Gastrocnemius medialis (tissue), 4 donors: ENCODE measurements around the gene UCKL1. TPM values are rescaled to one million over a fixed set of nuclear protein-coding genes. Genes with fewer than 3 reads are reported as not detected.

Source experiments
- ATAC-seq, 2 donors: fragments of 150-250 bp; one replicate each; pipeline ENCODE4 v1.9.1; 2016
- DNase-seq, 2 donors: peaks; one replicate each; pipeline ENCODE4 v3.0.0-alpha.2; 2019
- H3K27ac ChIP-seq, 4 donors: fragments of 200-600 bp; sonication (generic); 1 replicate in 1 of 4; 2 replicates in 3 of 4; pipeline ENCODE4 v1.5.1; 2016 to 2018; ENCODE audit warnings: mild to moderate bottlenecking in 2 of 4, moderate library complexity in 1 of 4
- H3K27me3 ChIP-seq, 3 donors: fragments of 200-600 bp; sonication (generic) in 2 of 3; 1 replicate in 1 of 3; 2 replicates in 2 of 3; pipeline versions ENCODE4 v1.5.1 to v1.6.0; 2016 to 2019; ENCODE audit warnings: mild to moderate bottlenecking in 1 of 3, moderate library complexity in 1 of 3
- H3K36me3 ChIP-seq, 2 donors: fragments of 200-600 bp; sonication (generic) in 1 of 2; one replicate each; pipeline ENCODE4 v1.5.1; 2017 to 2018
- H3K4me1 ChIP-seq, 2 donors: fragments of 200-600 bp; sonication (generic) in 1 of 2; one replicate each; pipeline ENCODE4 v1.5.1; 2016 to 2017; ENCODE audit warnings: mild to moderate bottlenecking in 2 of 2
- H3K4me3 ChIP-seq, 4 donors: fragments of 200-600 bp; sonication (generic) in 3 of 4; 1 replicate in 1 of 4; 2 replicates in 3 of 4; pipeline ENCODE4 v1.5.1; 2016 to 2019; ENCODE audit warnings: mild to moderate bottlenecking in 2 of 4
- H3K9me3 ChIP-seq, 3 donors: fragments of 200-600 bp; sonication (generic) in 2 of 3; 1 replicate in 1 of 3; 2 replicates in 2 of 3; pipeline ENCODE4 v1.5.1; 2016 to 2019
- POLR2A ChIP-seq, 2 donors: fragments of 450-650 bp; IDR thresholded peaks; one replicate each; pipeline ENCODE4 v1.6.1; 2017; ENCODE audit warnings: antibody characterized with exemption in 2 of 2, mild to moderate bottlenecking in 2 of 2, moderate library complexity in 2 of 2
- in situ Hi-C, 4 donors: fragments of 200-750 bp; cut with MboI; loops; one replicate each; pipeline versions ENCODE4 v1.15.0 to v1.8.0; 2017; ENCODE audit warnings: low sequenced_read_pairs in 4 of 4
- intact Hi-C: fragments of 100-400 bp; cut with DNase I; formaldehyde crosslinking; loops from one replicate; pipeline ENCODE4 v1.15.1; 2023; ENCODE audit warnings: low total_unique reads
- total RNA-seq, 4 donors: library from RNA; depleted of rRNA; stranded (reverse); fragments of >200 nt; gene quantifications; one replicate each; pipeline versions ENCODE4 v1.1.0 to v1.2.3, GENCODE V29; 2016
- TF ChIP-seq, protein P1 (sequence below), 5 experiments: fragments of 450-650 bp in 3 of 5; fragments of 200-600 bp in 2 of 5; sonication (generic) in 2 of 5; IDR thresholded peaks in 4 of 5; conservative IDR thresholded peaks in 1 of 5; 1 replicate in 4 of 5; 2 replicates in 1 of 5; pipeline ENCODE4 v1.5.1; 2016 to 2019; ENCODE audit warnings: antibody characterized with exemption in 5 of 5, mild to moderate bottlenecking in 3 of 5, moderate library complexity in 3 of 5

UCKL1 gene
- total RNA-seq, 4 donors from 2014 or later = 22.0 to 46.4 (median 27.1) TPM

DNA sequence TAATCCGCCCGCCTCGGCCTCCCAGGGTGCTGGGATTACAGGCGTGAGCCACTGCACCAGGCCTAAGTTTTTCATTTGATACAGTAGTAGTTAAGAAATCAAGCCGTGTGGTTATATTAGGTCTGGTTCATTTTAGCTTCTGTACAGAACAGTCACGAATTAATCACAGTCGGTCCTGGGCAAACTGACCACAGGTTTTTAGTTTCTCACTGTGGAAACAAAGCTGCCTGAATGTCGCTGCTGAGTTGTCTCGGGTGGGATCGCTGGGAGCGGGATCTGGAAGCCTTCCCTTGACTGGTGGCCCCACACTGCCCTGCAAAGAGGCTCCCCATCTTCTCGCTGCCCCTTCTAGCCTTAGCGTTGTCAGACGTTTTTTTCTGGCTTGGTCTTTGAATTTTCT, 18.6 kb downstream of the UCKL1 start:
- TF ChIP-seq, protein P1, sequence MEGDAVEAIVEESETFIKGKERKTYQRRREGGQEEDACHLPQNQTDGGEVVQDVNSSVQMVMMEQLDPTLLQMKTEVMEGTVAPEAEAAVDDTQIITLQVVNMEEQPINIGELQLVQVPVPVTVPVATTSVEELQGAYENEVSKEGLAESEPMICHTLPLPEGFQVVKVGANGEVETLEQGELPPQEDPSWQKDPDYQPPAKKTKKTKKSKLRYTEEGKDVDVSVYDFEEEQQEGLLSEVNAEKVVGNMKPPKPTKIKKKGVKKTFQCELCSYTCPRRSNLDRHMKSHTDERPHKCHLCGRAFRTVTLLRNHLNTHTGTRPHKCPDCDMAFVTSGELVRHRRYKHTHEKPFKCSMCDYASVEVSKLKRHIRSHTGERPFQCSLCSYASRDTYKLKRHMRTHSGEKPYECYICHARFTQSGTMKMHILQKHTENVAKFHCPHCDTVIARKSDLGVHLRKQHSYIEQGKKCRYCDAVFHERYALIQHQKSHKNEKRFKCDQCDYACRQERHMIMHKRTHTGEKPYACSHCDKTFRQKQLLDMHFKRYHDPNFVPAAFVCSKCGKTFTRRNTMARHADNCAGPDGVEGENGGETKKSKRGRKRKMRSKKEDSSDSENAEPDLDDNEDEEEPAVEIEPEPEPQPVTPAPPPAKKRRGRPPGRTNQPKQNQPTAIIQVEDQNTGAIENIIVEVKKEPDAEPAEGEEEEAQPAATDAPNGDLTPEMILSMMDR (IDR thresholded peaks at IDR 0.05 in 4 of 5, conservative IDR thresholded peaks at IDR 0.05 in 1 of 5) = no peak
- no peak for TF ChIP-seq POLR2A (IDR thresholded peaks at IDR 0.05)
- peak overlapping the region; percentile 60 to 70 (median 64) for H3K27ac ChIP-seq
- peaks cover 1 to 8% of the 10 kb centered on the region in 2 donors for H3K4me1 ChIP-seq
- H3K9me3 ChIP-seq = no peaks in the 10 kb centered on the region
- peaks cover 0 to 20% of the 10 kb centered on the region in 2 donors for H3K36me3 ChIP-seq
- no peak overlapping the region for H3K4me3 ChIP-seq
- in situ Hi-C loops = no loop called here
- no peak for DNase-seq
- peak; percentile 77 to 81 for ATAC-seq
- intact Hi-C loops = no loop called here
- H3K27me3 ChIP-seq = no peaks in the 10 kb centered on the region

DNA sequence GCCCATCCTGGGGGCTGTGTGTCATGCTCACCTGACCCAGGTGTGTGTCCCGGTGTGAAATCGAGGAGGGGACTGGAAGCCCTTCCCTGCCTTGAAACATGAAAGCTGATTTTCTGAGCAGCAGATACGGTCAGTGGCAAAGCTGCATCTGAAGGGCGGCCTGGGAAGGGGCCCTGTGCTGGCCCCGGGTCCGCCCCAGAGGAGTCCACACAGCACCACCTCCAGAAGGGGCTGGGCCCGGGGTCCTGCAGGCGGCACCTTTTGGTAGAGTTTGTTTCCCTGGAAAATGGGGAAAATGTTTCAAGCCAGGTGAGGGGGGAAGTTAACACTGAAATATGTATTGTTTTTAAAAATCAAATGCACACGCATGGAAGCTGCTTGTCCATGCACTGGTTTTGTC, 20.8 kb downstream of the UCKL1 start:
- H3K36me3 ChIP-seq = peaks cover 0 to 33% of the 10 kb centered on the region in 2 donors
- ATAC-seq = no peak
- in situ Hi-C loops = no loop called here

DNA sequence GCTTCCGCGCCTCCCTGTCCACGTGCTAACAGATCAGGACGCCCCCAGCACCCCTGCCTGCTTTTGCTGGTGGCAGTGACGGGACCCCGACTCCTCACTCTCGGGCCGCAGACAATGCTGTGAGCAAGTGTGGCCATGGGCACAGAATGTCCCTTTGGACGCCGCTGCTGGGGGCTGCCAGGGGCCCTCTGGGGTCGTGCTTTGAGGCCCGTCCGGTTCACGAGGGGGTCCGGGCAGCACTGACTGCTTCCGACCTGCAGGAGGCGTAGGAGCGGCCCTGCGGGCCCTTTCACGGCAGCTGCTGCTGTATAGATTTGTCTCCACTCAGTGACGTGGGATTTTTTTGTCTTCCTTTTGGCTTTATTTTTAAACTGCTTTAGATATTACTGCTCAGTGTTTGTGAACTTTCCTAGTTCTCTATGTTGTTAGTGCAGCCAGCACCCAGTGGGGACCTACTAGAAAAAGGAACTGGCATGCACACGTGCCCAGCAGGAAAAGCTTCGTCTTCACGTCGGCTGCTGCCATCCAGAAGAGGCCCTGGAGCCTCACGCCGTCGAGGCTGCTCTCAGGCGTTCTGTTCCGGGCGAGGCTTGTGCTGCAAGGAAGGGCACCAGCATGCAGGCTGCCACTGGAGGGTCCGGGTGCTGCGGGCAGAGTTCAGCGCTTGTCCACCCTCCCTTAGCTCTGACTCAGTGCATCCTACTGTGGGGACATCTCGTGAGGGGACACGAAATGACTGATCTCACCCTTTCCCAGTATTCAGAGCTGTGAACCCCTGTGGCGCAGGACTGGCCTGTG, 21.7 kb downstream of the UCKL1 start:
- H3K4me3 ChIP-seq = no peak overlapping the region
- intact Hi-C loops (no loop called here), in situ Hi-C loops (no loop called here)
- no peak overlapping the region for H3K27ac ChIP-seq
- peaks cover 0 to 33% of the 10 kb centered on the region in 2 donors for H3K36me3 ChIP-seq
- H3K27me3 ChIP-seq = no peaks in the 10 kb centered on the region
- H3K4me1 ChIP-seq = peaks cover 0 to 8% of the 10 kb centered on the region in 2 donors
- TF ChIP-seq POLR2A (IDR thresholded peaks at IDR 0.05) = no peak
- TF ChIP-seq, protein P1 (IDR thresholded peaks at IDR 0.05 in 4 of 5, conservative IDR thresholded peaks at IDR 0.05 in 1 of 5) = no peak
- DNase-seq (no peak), ATAC-seq (no peak)
- H3K9me3 ChIP-seq = no peaks in the 10 kb centered on the region

More for the DNA sequence above, 20.8 kb downstream of the UCKL1 start:
- no peak for DNase-seq
- intact Hi-C loops = no loop called here
- no peaks in the 10 kb centered on the region for H3K9me3 ChIP-seq
- no peak overlapping the region for H3K4me3 ChIP-seq
- peaks cover 0 to 8% of the 10 kb centered on the region in 2 donors for H3K4me1 ChIP-seq
- H3K27ac ChIP-seq = no peak overlapping the region
- no peak for TF ChIP-seq POLR2A (IDR thresholded peaks at IDR 0.05)
- TF ChIP-seq, protein P1 (IDR thresholded peaks at IDR 0.05 in 4 of 5, conservative IDR thresholded peaks at IDR 0.05 in 1 of 5) = no peak
- H3K27me3 ChIP-seq = no peaks in the 10 kb centered on the region

DNA sequence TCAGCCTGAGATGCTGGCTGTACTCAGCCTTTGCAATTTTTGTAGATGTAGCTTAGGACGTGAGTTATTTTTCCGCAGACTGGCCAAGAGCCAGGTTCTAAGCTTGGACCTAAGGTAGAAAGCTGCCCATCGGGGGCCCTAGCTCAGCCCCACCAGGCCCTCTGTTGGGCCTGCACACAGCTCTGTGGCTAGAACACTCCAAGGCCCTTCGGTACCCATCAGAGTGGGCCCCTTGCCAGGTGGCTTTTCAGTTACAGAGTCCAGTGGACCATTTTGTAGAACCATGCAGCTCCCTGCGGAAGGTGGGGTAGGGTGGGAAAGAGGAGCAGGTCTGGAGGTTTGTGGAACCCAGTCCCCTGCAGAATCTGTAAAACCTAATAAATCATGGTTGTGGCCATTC, 22.6 kb downstream of the UCKL1 start:
- Histone ChIP-seq H3K4me1 (peaks cover 0 to 8% of the 10 kb centered on the region in 2 donors), H3K36me3 (peaks cover 0 to 38% of the 10 kb centered on the region in 2 donors), H3K9me3 (no peaks in the 10 kb centered on the region), H3K4me3 (no peak overlapping the region), H3K27me3 (no peaks in the 10 kb centered on the region), H3K27ac (no peak overlapping the region)
- in situ Hi-C loops (no loop called here), intact Hi-C loops (no loop called here)
- DNase-seq = no peak
- ATAC-seq = no peak
- no peak for TF ChIP-seq POLR2A (IDR thresholded peaks at IDR 0.05)
- TF ChIP-seq, protein P1 (IDR thresholded peaks at IDR 0.05 in 4 of 5, conservative IDR thresholded peaks at IDR 0.05 in 1 of 5) = no peak
